HepG2 (cell line): ENCODE results near the gene ADCY10. TPM values are rescaled to one million over a fixed set of nuclear protein-coding genes. Genes with fewer than 3 reads are reported as not detected.

Experiments
- ATAC-seq: fragments of 200-7000 bp; cut with Tn5 transposase; 3 replicates; pipeline ENCODE4 v1.9.1; 2020; ENCODE audit warnings: mild to moderate bottlenecking, moderate library complexity
- BruUV-seq: library from RNA; stranded (reverse); fragments of 400-500 nt; replicated peaks from 2 replicates; lab custom pipeline; 2021; lab: Mats Ljungman, UMichigan
- CTCF ChIA-PET: fragments of 300-600 bp; formaldehyde crosslinking; extraction: SDS; loops from one replicate; lab custom pipeline; 2021; ENCODE audit warnings: low total read pairs, inconsistent platforms, low intra/inter-chr PET ratio; lab: Yijun Ruan, JAX
- POLR2A ChIA-PET: fragments of 350-600 bp; sonication (Branson Sonifier 250); formaldehyde crosslinking; loops from one replicate; lab custom pipeline; 2020; ENCODE audit warnings: antibody characterized with exemption, inconsistent platforms; lab: Yijun Ruan, JAX
- DNase-seq: peaks from one replicate; pipeline ENCODE4 v3.0.0-alpha.2; 2015; ENCODE audit warnings: low spot score
- FAIRE-seq: peaks from 3 replicates; lab custom pipeline; 2011; peaks lifted over from hg19 to GRCh38; lab: Jason Lieb, UNC
- H2AFZ ChIP-seq: one replicate; pipeline ENCODE4 v1.6.1; 2011; ENCODE audit warnings: low read length, inconsistent platforms
- H3K27ac ChIP-seq: fragments of 300-600 bp; 3 replicates; pipeline ENCODE4 v1.8.0; 2011; ENCODE audit warnings: mixed run types, mild to moderate bottlenecking, mixed read lengths, low read length, inconsistent platforms; ENCODE audit not compliant: insufficient read depth; ENCODE audit errors: extremely low read length
- H3K27me3 ChIP-seq, 2 experiments: fragments of 200-600 bp in 1 of 2; 2 replicates in 1 of 2; 3 replicates in 1 of 2; pipeline versions ENCODE4 v1.6.0 to v1.8.0; 2011; ENCODE audit warnings: low read length in 2 of 2, mild to moderate bottlenecking in 2 of 2, moderate library complexity in 2 of 2, inconsistent platforms in 1 of 2; ENCODE audit not compliant: insufficient read depth in 2 of 2, control insufficient read depth in 1 of 2
- H3K36me3 ChIP-seq, 2 experiments: fragments of 200-600 bp in 1 of 2; replicated peaks in 1 of 2; 2 replicates in 1 of 2; 3 replicates in 1 of 2; pipeline versions ENCODE4 v1.5.1 to v1.8.0; 2011; ENCODE audit warnings: low read length in 2 of 2, inconsistent platforms in 1 of 2; ENCODE audit not compliant: insufficient read depth in 2 of 2, control insufficient read depth in 1 of 2
- H3K4me1 ChIP-seq: 2 replicates; pipeline ENCODE4 v1.5.1; 2012; ENCODE audit warnings: low read length, inconsistent platforms; ENCODE audit not compliant: insufficient read depth
- H3K4me2 ChIP-seq: 2 replicates; pipeline ENCODE4 v1.6.0; 2011; ENCODE audit warnings: low read depth, low read length, inconsistent platforms
- H3K4me3 ChIP-seq, 3 experiments: fragments of 200-600 bp in 1 of 3; sonication (generic), shearing (Covaris generic) in 1 of 3; replicated peaks in 1 of 3; 2 replicates each; pipeline ENCODE4 v1.5.1; 2011 to 2016; ENCODE audit warnings: low read length in 3 of 3, inconsistent platforms in 2 of 3, low read depth in 2 of 3, mild to moderate bottlenecking in 2 of 3, control low read depth in 1 of 3, mixed read lengths in 1 of 3; ENCODE audit not compliant: insufficient read depth in 1 of 3
- H3K79me2 ChIP-seq: one replicate; pipeline ENCODE4 v1.6.1; 2011; ENCODE audit warnings: low read length, inconsistent platforms; ENCODE audit not compliant: insufficient read depth
- H3K9ac ChIP-seq: 2 replicates; pipeline ENCODE4 v1.6.0; 2011; ENCODE audit warnings: mild to moderate bottlenecking, low read depth, low read length, inconsistent platforms; ENCODE audit not compliant: insufficient read depth
- H3K9me3 ChIP-seq: 2 replicates; pipeline ENCODE4 v1.5.1; 2012; ENCODE audit warnings: mild to moderate bottlenecking, low read length
- H4K20me1 ChIP-seq: 2 replicates; pipeline ENCODE4 v1.6.0; 2011; ENCODE audit warnings: inconsistent platforms, mild to moderate bottlenecking, low read length, moderate library complexity; ENCODE audit not compliant: insufficient read depth
- CSRNP2 ChIP-seq: sonication (generic); formaldehyde crosslinking; conservative IDR thresholded peaks from 2 replicates; pipeline ENCODE4 v1.8.0; 2022; ENCODE audit warnings: low read depth, missing genetic modification reagents
- DMTF1 ChIP-seq: sonication (generic); formaldehyde crosslinking; IDR thresholded peaks from 2 replicates; pipeline ENCODE4 v1.4.0; 2020; ENCODE audit warnings: mild to moderate bottlenecking, missing genetic modification reagents
- ELF1 ChIP-seq: sonication (generic); formaldehyde crosslinking; IDR thresholded peaks from 2 replicates; pipeline ENCODE4 v1.4.0; 2020; ENCODE audit warnings: missing genetic modification reagents
- NKX3-1 ChIP-seq: sonication (generic); formaldehyde crosslinking; IDR thresholded peaks from 2 replicates; pipeline ENCODE4 v1.5.0; 2020; ENCODE audit warnings: missing genetic modification reagents
- RXRA ChIP-seq: sonication (generic); formaldehyde crosslinking; IDR thresholded peaks from 2 replicates; pipeline ENCODE4 v1.5.1; 2020; ENCODE audit warnings: missing genetic modification reagents
- SIX4 ChIP-seq: sonication (generic); formaldehyde crosslinking; IDR thresholded peaks from 2 replicates; pipeline ENCODE4 v1.4.0; 2020; ENCODE audit warnings: missing genetic modification reagents
- TEAD2 ChIP-seq: sonication (generic); formaldehyde crosslinking; IDR thresholded peaks from 2 replicates; pipeline ENCODE4 v1.9.0; 2021; ENCODE audit warnings: missing genetic modification reagents
- ZFP36L2 ChIP-seq: sonication (generic); formaldehyde crosslinking; IDR thresholded peaks from 2 replicates; pipeline ENCODE4 v1.4.0; 2020; ENCODE audit warnings: missing genetic modification reagents
- ZFP91 ChIP-seq: sonication (generic); formaldehyde crosslinking; IDR thresholded peaks from 2 replicates; pipeline ENCODE4 v1.9.0; 2022; ENCODE audit warnings: missing genetic modification reagents, mild to moderate bottlenecking, borderline replicate concordance
- ZMAT5 ChIP-seq: sonication (generic); formaldehyde crosslinking; IDR thresholded peaks from 2 replicates; pipeline ENCODE4 v1.5.0; 2020; ENCODE audit warnings: mild to moderate bottlenecking, low read depth, missing genetic modification reagents, borderline replicate concordance
- ZNF446 ChIP-seq: sonication (generic); formaldehyde crosslinking; IDR thresholded peaks from 2 replicates; pipeline ENCODE4 v1.5.0; 2020; ENCODE audit warnings: mild to moderate bottlenecking, missing genetic modification reagents
- ZNF512B ChIP-seq: sonication (generic); formaldehyde crosslinking; IDR thresholded peaks from 2 replicates; pipeline ENCODE4 v1.5.1; 2020; ENCODE audit warnings: missing genetic modification reagents, mild to moderate bottlenecking, borderline replicate concordance
- ZNF737 ChIP-seq: sonication (generic); formaldehyde crosslinking; IDR thresholded peaks from 2 replicates; pipeline ENCODE4 v1.5.0; 2020; ENCODE audit warnings: missing genetic modification reagents, mild to moderate bottlenecking, borderline replicate concordance
- ZNF775 ChIP-seq: sonication (generic); formaldehyde crosslinking; IDR thresholded peaks from 2 replicates; pipeline ENCODE4 v1.4.0; 2020; ENCODE audit warnings: missing genetic modification reagents, mild to moderate bottlenecking, moderate library complexity, borderline replicate concordance
- WGBS: methylation state at CpG from one replicate; pipeline ENCODE4 v1.1.6; 2017; ENCODE audit warnings: low lambda C conversion rate; 5-methylcytosine and 5-hydroxymethylcytosine counted together
- in situ Hi-C: cut with HindIII; loops from 2 replicates; pipeline ENCODE4 v1.10.0; 2017; ENCODE audit warnings: low pct_unique_long_range_greater_than_20kb; ENCODE audit not compliant: extremely low pct_ligation_motif_present
- intact Hi-C: fragments of 100-400 bp; cut with micrococcal nuclease; formaldehyde crosslinking; loops from one replicate; pipeline ENCODE4 v1.10.0; 2022; ENCODE audit not compliant: unreplicated experiment
- polyA plus RNA-seq, 8 experiments: library from polyadenylated mRNA; depleted of rRNA in 3 of 8; stranded (reverse) in 7 of 8; unstranded in 1 of 8; fragments of >200 nt; fragmentation: Illumina TruSeq in 4 of 8; extraction: Trizol in 4 of 8; gene quantifications; 2 replicates each; pipeline versions ENCODE4 v1.2.1 to v1.2.3, GENCODE V29; 2011 to 2016; ENCODE audit warnings: low read depth in 4 of 8, missing spikeins in 1 of 8, mixed read lengths in 1 of 8; ENCODE audit not compliant: insufficient read depth in 1 of 8
- total RNA-seq, 5 experiments: library from RNA; depleted of rRNA; stranded (reverse); fragments of >200 nt; fragmentation: Illumina TruSeq; extraction: Trizol; gene quantifications; 2 replicates each; pipeline ENCODE4 v1.2.3, GENCODE V29; 2016; ENCODE audit warnings: low read depth in 1 of 5

ADCY10 gene
- total and polyA plus RNA-seq, 2 of the 13 experiments (the other 11 are each of a cell fraction or from before 2014, with no cell fraction given) = 0.02 to 0.03 TPM

GRCh38 chr1:167820684-167821355 is 93.1 kb downstream of the ADCY10 start:
- BruUV-seq = no TSS peak
- 82% methylated on average over 9 of the region's 12 CpGs for WGBS
- in situ Hi-C loops (no loop called here), intact Hi-C loops (no loop called here)
- Histone ChIP-seq H2AFZ (no peak overlapping the region), H3K4me2 (no peak overlapping the region), H3K9me3 (peaks cover 3% of the 10 kb centered on the region; the same call in 1 of the 2 replicates), H3K9ac (no peak overlapping the region), H3K27me3 (peaks cover 0 to 10% of the 10 kb centered on the region in 2 experiments; a peak in 2 of 5 replicates), H3K4me1 (peaks cover 50% of the 10 kb centered on the region), H3K36me3 (no peaks in the 10 kb centered on the region), H3K79me2 (no peaks in the 10 kb centered on the region), H4K20me1 (no peaks in the 10 kb centered on the region), H3K27ac (no peak overlapping the region), H3K4me3 (no peak overlapping the region)
- FAIRE-seq = no peak
- ATAC-seq = no peak
- CTCF ChIA-PET = no interaction called here
- POLR2A ChIA-PET = no interaction called here
- DNase-seq = no peak
- TF ChIP-seq CSRNP2 (CRISPR knock-in tag) (no peak), ZMAT5 (no peak), RXRA (CRISPR knock-in tag) (no peak), ZFP91 (no peak), ZNF446 (CRISPR knock-in tag) (no peak), ZNF512B (CRISPR knock-in tag) (no peak), TEAD2 (no peak), ZNF737 (no peak), SIX4 (no peak), ZNF775 (CRISPR knock-in tag) (no peak), ELF1 (CRISPR knock-in tag) (no peak), DMTF1 (CRISPR knock-in tag) (no peak), ZFP36L2 (CRISPR knock-in tag) (no peak), NKX3-1 (no peak)
